Stimulated activated CD4-positive, alpha-beta T cell treated with anti-CD3 and anti-CD28 coated beads, TNF-alpha, amount 100 ng/mL, for 24 hours (primary cell): ENCODE measurements around the gene PCNT.
"Not testable (repeated sequence)": the region's sequence is repeated elsewhere in the genome, so short reads cannot be mapped to it uniquely, and the experiment has no call there.

Experiments used
- DNase-seq, 3 experiments: peaks; one replicate each; pipeline ENCODE4 v3.0.0-alpha.2; 2020; ENCODE audit warnings: low read depth in 3 of 3

PCNT gene

GRCh38 chr21:46304437-46304836 lies 19.5 kb upstream of the PCNT start:
- DNase-seq: no peak

DNA sequence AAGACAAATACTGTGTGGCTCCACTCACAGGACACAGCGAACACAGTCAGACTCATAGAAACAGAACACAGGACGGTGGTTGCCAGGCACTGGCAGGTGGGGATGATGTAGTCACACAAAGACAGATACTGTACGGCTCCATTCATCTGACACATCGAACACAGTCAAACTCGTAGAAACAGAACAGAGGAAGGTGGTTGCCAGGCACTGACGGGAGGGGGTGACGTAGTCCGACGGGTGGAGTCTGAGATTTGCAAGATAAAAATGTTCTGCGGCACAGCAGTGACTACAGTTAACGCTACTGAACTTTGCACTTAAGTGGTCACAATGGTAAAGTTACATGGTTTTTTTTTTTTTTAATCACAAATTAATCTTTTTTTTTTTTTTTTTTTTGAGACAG lies 19.0 kb upstream of the PCNT start:
- no peak for DNase-seq

DNA sequence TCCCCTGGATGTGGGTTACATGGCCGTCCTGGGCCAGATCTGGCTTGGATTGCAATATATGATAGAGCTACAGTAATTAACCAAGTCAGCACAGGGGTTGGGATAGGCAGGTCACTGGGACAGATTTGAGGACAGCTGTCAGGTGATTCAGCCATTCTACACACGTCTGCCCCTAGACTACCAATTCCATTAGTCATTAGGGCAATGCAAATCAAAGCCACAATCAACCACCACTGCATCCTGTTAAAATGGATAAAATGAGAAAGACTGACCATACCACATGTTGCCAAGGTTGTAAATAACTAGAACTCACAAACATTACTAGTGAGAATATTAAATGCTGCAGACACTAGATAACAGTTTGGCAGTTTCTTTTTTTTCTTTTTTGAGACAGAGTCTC lies 16.3 kb upstream of the PCNT start:
- no peak for DNase-seq

DNA sequence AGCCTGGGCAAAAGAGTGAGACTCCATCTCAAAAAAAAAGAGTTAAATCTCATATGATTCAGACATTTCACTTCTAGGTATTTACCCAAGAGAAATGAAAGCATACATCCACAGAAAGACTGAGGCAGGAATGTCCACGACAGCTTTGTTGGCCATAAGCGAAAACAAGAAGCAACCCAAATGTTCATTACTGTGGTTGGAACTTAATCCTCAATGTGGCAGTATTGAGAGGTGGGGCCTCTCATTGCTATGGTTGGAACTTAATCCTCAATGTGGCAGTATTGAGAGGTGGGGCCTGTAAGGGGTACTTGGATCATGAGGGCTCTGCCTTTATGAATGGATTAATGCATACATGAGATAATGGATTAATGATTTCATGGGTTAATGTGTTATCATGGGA lies 15.5 kb upstream of the PCNT start:
- no peak for DNase-seq

DNA sequence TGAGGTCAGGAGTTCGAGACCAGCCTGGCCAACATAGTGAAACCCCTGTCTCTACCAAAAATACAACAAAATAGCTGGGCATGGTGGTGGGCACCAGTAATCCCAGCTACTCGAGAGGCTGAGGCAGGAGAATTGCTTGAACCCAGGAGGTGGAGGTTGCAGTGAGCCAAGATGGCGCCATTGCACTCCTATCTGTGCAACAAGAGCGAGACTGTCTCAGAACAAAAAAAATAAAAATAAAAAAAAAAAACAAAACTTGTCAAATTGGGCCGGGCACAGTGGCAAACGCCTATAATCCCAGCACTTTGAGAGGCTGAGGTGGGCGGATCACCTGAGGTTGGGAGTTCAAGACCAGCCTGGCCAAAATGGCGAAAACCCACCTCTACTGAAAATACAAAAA lies 13.7 kb upstream of the PCNT start:
- DNase-seq: not testable (repeated sequence)

DNA sequence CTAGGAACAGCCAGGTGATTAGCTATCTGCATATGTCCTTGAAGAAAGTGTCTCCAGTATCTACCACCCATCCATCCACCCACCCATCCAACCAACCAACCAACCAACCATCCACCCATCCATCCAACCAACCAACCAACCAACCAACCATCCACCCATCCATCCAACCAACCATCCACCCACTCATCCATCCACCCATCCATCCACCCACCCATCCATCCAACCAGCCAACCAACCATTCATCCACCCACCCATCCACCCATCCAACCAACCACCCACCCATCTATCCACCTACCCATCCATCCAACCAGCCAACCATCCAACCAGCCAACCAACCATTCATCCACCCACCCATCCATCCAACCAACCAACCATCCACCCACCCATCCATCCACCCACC lies 12.4 kb upstream of the PCNT start:
- no peak for DNase-seq

DNA sequence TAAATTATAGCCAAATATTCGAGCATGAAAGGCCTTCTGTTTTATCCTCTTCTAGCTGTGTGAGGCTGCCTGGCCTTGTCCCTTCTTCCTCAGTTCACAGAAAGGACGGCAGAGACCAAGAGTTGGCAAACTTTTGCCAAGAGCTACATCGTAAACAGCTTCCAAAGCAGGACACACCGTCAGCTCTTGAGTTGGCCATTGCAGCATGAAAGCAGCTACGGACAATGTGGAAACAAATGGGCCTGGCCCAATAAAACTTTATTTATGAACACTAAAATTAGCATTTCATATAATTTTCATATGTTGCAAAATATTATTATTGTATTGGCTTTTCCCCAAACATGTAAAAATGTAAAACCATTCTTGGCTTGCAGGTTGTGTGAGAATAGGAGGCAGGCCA lies 11.0 kb upstream of the PCNT start:
- no peak for DNase-seq

DNA sequence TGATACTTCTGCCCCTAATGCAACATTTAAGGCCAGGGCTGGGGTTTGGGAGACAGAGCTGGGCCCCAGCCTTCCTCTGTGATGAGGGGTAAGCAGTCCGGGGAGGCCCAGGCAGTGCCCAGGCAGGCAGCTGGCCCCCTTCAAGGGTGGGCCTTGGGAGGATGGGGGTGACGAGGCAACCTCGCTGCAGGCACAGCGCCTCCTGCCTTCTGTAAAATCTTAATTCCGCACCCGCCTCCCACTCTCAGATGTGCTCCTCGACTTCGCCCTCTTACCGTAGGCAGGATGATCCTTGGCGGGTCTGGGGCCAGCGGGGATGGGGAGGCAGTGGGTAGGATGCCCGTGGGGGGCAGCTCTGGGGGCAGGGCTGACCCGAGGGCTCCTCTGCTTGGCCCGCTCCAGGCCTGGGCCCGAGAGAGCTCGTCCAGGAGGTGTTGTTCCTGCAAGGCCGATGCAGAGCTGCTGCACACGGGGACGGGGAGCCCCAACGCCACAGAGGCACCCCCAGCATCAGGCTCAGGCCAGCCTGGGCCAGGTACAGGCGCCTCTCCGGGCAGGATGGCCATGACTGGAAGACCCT lies 9.4 kb upstream of the PCNT start:
- DNase-seq: no peak

DNA sequence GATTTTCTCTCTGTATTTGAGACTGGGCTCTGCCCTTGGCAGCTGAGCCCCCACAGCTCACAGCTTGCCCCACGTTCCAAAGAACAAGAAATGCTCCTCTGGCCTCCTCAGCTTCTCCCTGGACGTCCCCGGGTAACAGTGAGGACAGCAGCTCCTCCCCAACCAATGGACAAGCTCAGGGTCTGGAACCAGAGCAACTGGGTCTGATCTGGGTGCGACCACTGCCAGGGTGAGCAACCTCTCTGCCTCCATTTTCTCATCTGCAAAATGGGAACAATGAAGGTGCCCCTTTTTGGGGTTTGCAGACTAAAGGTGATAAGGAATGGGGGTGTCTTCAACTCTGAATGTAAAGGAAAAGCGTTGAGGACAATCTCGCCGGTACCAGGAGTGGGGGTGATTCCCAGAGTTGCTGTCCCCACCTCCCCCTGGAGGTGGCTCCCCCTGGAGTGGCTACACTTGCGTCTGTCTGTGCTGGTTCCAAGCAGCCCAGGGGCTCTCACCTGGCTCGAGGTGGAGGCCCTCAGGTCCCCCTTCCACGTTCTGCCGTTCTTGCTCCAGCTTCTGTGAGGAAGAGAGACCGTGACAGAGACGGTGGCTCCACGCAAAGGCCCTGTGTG lies 7.1 kb upstream of the PCNT start:
- no peak for DNase-seq

GRCh38 chr21:46317710-46318463 lies 6.1 kb upstream of the PCNT start:
- DNase-seq: no peak

DNA sequence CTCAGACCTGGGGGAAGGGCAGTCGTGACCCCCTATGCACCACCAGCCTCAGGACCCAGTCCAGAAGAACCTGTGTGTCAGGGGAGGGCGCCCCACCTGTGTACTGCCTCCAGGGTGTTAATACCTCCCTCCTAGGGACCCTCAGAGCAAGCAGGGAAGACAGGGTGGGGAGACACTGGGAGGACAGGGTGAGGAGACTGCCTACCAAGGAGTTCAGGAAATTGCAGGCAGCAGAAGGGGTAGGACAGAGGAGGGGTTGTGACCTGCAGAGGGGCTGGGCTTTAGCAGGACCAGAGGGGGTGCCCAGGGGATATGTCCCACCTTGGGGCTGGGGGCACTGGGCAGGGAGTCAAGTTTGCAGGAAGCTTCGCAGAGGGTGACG lies 5.5 kb upstream of the PCNT start:
- no peak for DNase-seq

GRCh38 chr21:46319186-46319585 lies 4.8 kb upstream of the PCNT start:
- no peak for DNase-seq

GRCh38 chr21:46320331-46320801 lies 3.6 kb upstream of the PCNT start:
- no peak for DNase-seq

- peak in 1 of 3 experiments; percentile 16 for DNase-seq
These were observed 1.4 kb upstream of the PCNT start for GRCh38 chr21:46322351-46323226.

DNA sequence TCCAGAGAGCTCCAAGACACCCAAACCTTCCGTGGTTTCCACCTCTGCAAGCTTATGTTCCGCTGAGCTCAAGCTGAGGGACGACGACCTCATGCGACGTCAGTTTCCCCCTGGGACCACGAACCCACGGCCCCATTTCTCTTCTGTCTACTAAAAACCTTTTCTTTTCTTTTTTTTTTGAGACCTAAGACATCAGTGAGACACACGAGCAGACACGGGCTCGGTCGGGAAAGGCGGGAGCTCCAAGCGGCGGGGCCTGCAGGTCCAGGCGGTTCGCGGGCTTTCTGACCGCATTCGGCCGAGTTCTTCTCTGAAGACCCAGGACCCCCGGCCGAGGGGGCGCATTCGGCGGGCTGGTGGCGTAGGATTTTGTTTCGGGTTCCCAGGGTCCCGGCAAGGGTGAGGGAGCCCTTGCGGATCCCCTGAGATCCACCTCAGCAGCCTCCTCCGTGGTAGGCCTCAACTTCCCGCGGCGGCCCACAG lies 688 bp upstream of the PCNT start:
- peak in 1 of 3 experiments; percentile 23 for DNase-seq

- DNase-seq: peak; percentile 77 to 82 (median 77)
These were observed 575 bp downstream of the PCNT start for GRCh38 chr21:46324390-46325072.

GRCh38 chr21:46325073-46325912 lies 1.3 kb downstream of the PCNT start:
- DNase-seq: peak in 2 of 3 experiments; percentile 11 to 48

DNA sequence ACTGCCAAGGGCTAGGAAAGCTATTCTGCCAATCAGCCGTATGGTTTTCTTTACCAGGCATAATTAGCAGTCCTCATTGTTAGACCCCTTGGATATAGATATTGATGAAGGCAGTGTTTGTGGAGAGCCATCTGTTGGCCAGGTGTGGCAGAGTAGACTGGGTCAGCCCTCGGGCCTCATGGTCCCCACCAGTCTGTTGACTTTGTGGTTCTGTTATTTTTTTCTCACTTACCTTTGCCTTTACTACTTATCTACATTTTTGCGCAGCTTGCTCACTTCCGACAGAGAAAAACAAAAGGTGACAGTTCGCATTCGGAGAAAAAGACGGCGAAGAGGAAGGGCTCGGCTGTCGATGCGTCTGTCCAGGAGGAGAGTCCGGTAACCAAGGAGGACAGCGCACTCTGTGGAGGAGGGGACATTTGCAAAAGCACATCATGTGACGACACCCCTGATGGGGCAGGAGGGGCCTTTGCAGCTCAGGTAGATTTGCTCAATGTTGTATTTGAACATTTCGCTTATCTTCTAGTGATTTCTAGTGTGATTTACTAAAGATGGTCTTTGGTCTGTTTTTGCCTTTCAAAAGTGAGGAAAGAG lies 2.3 kb downstream of the PCNT start:
- no peak for DNase-seq

GRCh38 chr21:46327711-46328110 lies 3.8 kb downstream of the PCNT start:
- no peak for DNase-seq

- DNase-seq: no peak
These were observed 4.2 kb downstream of the PCNT start for GRCh38 chr21:46328151-46328550.
